ENCODE data around the gene NDST1.
A peak's percentile ranks its signal among the peaks of the same experiment; 100 is the strongest.

NDST1 gene

DNA sequence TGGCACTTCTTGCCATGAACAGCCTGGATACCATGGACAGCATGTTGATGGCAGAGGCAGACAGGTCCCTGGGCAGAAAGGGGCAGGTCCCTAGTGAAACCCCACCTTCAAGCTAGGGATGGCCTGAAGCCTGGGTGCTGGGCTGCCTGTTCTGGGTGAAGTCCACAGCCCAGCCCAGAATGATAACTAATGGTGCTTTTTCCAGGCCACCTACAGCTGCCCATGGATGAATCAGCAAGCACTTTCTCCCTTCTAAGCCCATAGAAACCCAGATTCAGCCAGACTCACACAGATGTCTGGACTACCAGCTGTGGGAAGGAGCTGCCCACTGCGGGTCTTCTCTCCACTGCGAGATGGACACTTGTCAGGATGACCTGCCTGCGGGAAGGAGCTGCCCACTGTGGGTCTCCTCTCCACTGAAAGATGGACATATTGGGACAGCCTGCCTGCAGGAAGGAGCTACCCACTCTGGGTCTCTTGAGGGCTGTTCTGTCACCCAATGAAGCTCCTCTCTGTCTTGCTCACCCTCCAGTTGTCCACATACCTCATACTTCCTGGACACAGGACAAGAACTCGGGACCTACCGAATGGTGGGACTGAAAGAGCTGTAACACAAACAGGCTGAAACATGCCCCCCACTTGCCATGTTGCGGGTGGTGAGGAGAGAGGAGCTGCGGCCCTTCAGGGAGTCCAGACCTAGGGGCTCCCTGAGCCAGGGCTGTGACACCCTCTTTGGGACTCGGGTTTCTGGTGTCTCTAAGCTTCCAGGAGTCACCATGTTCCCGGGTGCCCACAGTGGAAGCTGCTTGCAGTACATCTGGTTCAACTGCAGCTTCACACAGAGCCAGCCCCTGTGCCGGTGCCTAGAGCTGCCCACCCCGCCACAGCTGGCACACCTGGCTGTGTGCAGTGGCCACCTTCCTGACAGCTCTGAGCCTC is 71.8 kb downstream of the NDST1 start:
- H3K4me3 ChIP-seq (ENCODE audit: low read length in 2 of 2), result no peak overlapping the region
- H3K27ac ChIP-seq (ENCODE audit: low read length), result no peak overlapping the region
- H3K27me3 ChIP-seq (ENCODE audit: control insufficient read depth in 1 of 2, insufficient read depth in 2 of 2, low read length in 2 of 2), result no peaks in the 10 kb centered on the region
- H3K9me3 ChIP-seq (ENCODE audit: control insufficient read depth in 2 of 2, low read length in 2 of 2), result no peaks in the 10 kb centered on the region
- H3K36me3 ChIP-seq (ENCODE audit: control insufficient read depth in 2 of 2, insufficient read depth in 2 of 2, low read length in 2 of 2), result no peaks in the 10 kb centered on the region
- no peak overlapping the region for H3K9ac ChIP-seq (ENCODE audit: low read length in 2 of 2)
- peaks cover 8% of the 10 kb centered on the region for H3K4me1 ChIP-seq (ENCODE audit: control insufficient read depth, insufficient read depth, low read length)

DNA sequence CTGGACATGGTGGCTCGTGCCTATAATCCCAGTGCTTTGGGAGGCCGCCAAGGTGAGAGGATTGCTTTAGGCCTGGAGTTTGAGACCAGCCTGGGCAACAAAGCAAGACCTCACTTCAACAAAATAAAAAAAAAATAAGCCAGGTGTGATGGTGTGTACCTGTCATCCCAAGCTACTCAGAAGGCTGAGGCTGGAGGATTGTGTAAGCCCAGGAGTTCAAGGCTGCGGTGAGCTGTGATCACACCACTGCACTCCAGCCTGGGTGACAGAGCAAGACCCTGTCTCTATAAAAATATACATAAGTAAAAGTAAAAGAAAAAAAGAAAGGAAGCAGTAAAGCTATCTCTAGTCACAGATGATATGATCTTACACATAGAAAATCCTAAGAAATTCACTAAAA is 73.0 kb downstream of the NDST1 start:
- H3K9me3 ChIP-seq (ENCODE audit: control insufficient read depth in 2 of 2, low read length in 2 of 2), result no peaks in the 10 kb centered on the region
- H3K9ac ChIP-seq (ENCODE audit: low read length in 2 of 2), result no peak overlapping the region
- H3K4me1 ChIP-seq (ENCODE audit: control insufficient read depth, insufficient read depth, low read length), result peaks cover 8% of the 10 kb centered on the region
- H3K27me3 ChIP-seq (ENCODE audit: control insufficient read depth in 1 of 2, insufficient read depth in 2 of 2, low read length in 2 of 2), result no peaks in the 10 kb centered on the region
- no peak overlapping the region for H3K27ac ChIP-seq (ENCODE audit: low read length)
- H3K36me3 ChIP-seq (ENCODE audit: control insufficient read depth in 2 of 2, insufficient read depth in 2 of 2, low read length in 2 of 2), result no peaks in the 10 kb centered on the region
- no peak overlapping the region for H3K4me3 ChIP-seq (ENCODE audit: low read length in 2 of 2)

DNA sequence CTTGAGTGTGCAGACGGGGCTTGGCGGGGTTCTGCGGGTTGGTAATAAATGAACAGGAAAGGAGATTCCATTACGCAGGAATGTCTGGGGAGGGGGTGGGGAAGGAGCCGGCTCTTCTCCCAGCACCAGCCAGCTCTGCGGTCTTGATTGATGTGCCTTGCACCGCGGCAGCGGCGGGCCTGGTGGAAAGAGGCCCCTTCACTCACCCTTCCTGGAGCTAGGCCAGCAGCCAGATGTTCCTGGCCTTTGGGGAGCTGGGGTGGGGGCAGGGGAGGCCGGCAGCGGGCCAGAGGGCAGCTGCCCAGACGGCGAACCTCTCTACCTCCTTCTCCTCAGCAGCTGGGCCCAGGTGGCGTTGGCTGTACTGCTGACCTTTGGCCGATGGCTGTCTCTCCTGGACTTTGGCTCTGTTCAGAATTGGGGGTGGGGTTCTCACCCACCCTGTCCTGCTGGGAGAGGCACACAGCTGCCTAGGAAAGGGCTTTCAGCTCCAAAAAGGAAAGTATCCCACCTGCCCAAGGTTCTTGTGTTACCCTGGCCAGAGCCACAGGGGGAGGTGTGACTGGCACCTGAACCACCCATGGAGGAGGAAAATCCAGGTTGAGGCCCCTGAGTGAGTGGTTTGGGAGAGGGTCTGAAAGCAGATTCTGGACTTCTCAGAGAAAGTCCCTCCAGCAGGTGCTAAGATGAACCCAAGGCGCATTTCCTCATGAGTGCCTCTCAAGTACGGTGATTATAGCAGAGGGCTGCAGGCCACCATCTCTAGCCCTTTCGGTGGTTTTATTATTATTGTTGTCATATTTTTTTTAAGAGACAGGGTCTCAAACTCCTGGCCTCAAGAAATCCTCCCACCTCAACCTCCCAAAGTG is 74.5 kb downstream of the NDST1 start:
- Histone ChIP-seq H3K9ac (ENCODE audit: low read length in 2 of 2) (no peak overlapping the region), H3K27ac (ENCODE audit: low read length) (no peak overlapping the region), H3K4me1 (ENCODE audit: control insufficient read depth, insufficient read depth, low read length) (peaks cover 8% of the 10 kb centered on the region), H3K36me3 (ENCODE audit: control insufficient read depth in 2 of 2, insufficient read depth in 2 of 2, low read length in 2 of 2) (no peaks in the 10 kb centered on the region), H3K9me3 (ENCODE audit: control insufficient read depth in 2 of 2, low read length in 2 of 2) (no peaks in the 10 kb centered on the region), H3K27me3 (ENCODE audit: control insufficient read depth in 1 of 2, insufficient read depth in 2 of 2, low read length in 2 of 2) (no peaks in the 10 kb centered on the region), H3K4me3 (ENCODE audit: low read length in 2 of 2) (peak overlapping the region in 1 of 2 donors; percentile 8)

DNA sequence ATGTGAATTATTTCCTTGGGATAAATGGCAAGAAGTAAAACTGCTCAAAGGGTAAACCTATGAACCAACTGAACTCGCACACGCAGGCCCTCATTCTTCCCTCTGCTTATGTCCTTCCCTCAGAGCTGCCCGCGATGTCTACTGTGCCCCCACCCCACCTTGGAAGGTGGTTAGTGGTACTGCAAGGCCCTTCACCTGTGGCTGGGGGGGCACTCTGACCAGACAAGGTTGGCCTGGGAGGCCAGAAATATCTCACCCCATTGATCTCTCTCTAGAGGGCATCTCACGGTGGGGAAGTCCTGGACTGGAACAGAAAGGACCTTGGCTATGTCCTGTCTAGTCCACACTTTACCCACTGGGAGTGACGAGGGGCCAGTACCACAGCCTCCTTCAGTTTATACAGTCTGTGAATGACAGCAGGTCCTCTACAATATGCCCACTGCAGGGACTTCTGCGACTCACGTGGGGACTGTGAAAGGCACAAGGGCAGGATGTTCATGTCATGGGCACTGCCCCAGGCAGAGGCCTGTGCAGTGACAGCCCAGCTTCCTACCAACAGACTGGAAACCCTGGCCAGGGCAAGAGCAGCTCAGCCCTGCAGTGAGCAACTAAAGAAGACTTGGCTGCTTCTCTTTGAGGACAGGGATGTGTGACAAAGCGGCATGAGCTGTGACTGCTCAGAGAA is 75.8 kb downstream of the NDST1 start:
- H3K27ac ChIP-seq (ENCODE audit: low read length), result no peak overlapping the region
- no peaks in the 10 kb centered on the region for H3K9me3 ChIP-seq (ENCODE audit: control insufficient read depth in 2 of 2, low read length in 2 of 2)

DNA sequence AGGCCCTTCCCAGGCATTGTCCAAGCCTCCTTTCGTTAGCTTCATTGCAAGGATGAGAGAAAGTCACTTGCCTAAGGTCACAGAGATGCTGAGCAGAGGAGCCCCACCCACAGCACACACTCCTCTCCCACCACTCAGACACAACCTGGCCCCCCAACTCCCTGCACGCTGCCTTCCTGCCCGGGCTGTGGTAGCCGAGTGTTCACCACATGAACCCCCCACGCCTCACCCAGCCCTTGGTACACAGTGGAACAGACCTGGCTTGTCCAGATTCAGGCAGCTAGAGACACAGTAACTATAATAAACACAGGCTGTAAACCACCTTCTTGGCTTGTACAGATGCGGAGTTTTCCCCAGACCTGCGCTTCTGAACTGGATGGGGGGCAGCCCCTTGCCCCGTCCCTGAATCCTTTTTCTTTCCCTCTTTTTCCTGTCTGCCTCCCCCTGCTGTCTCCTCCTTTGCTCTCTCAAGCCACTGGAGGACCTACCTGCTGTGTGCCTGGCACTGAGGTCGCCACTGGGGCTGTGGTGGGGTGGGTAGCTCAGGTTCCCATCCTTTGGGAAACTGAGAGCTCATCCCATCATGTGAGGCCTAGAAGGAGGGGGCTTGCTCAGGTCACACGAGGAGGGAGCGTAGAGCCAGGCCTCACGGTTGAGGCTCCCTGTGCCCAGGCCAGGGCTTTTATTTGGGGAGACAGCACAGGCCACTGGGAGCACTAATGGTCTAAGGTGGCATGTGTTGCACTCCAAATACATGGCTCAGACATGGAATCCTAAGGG is 76.8 kb downstream of the NDST1 start:
- Histone ChIP-seq H3K4me1 (ENCODE audit: control insufficient read depth, insufficient read depth, low read length) (peaks cover 14% of the 10 kb centered on the region), H3K4me3 (ENCODE audit: low read length in 2 of 2) (no peak overlapping the region), H3K27me3 (ENCODE audit: control insufficient read depth in 1 of 2, insufficient read depth in 2 of 2, low read length in 2 of 2) (no peaks in the 10 kb centered on the region), H3K36me3 (ENCODE audit: control insufficient read depth in 2 of 2, insufficient read depth in 2 of 2, low read length in 2 of 2) (no peaks in the 10 kb centered on the region), H3K27ac (ENCODE audit: low read length) (no peak overlapping the region), H3K9me3 (ENCODE audit: control insufficient read depth in 2 of 2, low read length in 2 of 2) (no peaks in the 10 kb centered on the region), H3K9ac (ENCODE audit: low read length in 2 of 2) (no peak overlapping the region)

More for the DNA sequence above, 75.8 kb downstream of the NDST1 start:
- H3K4me1 ChIP-seq (ENCODE audit: control insufficient read depth, insufficient read depth, low read length), result peaks cover 8% of the 10 kb centered on the region
- no peaks in the 10 kb centered on the region for H3K27me3 ChIP-seq (ENCODE audit: control insufficient read depth in 1 of 2, insufficient read depth in 2 of 2, low read length in 2 of 2)
- H3K36me3 ChIP-seq (ENCODE audit: control insufficient read depth in 2 of 2, insufficient read depth in 2 of 2, low read length in 2 of 2), result no peaks in the 10 kb centered on the region
- no peak overlapping the region for H3K9ac ChIP-seq (ENCODE audit: low read length in 2 of 2)
- no peak overlapping the region for H3K4me3 ChIP-seq (ENCODE audit: low read length in 2 of 2)

DNA sequence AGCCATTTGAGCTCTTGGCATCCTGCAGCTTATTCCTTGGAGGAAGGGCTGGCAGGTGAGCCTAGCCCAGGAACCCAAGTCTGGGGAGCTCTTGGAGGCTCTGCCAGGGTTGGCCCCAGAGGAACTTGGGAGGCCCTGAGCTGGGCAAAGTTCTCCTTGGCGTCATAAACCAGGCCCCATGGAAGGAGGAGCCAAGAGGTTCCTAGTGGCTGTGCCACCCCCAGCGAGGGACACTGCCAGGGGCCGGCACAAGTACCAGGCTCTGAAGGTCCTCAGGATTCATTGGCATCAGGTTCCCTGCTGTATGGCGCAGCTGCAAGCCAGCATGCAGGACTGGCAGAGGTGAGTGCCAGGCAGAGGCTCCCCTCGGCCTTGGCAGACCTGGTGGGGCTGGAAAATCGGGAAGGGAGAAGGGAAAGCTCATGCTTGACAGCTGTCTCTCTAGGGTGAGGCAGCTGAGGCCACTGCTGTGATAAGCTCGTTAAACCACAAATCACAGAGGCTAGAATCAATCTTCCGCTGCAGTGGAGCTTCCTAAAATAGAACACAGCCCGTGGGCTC is 77.9 kb downstream of the NDST1 start:
- no peaks in the 10 kb centered on the region for H3K27me3 ChIP-seq (ENCODE audit: control insufficient read depth in 1 of 2, insufficient read depth in 2 of 2, low read length in 2 of 2)
- H3K27ac ChIP-seq (ENCODE audit: low read length), result no peak overlapping the region
- H3K4me3 ChIP-seq (ENCODE audit: low read length in 2 of 2), result no peak overlapping the region
- H3K9ac ChIP-seq (ENCODE audit: low read length in 2 of 2), result no peak overlapping the region
- H3K9me3 ChIP-seq (ENCODE audit: control insufficient read depth in 2 of 2, low read length in 2 of 2), result no peaks in the 10 kb centered on the region
- H3K4me1 ChIP-seq (ENCODE audit: control insufficient read depth, insufficient read depth, low read length), result peaks cover 24% of the 10 kb centered on the region
- no peaks in the 10 kb centered on the region for H3K36me3 ChIP-seq (ENCODE audit: control insufficient read depth in 2 of 2, insufficient read depth in 2 of 2, low read length in 2 of 2)

DNA sequence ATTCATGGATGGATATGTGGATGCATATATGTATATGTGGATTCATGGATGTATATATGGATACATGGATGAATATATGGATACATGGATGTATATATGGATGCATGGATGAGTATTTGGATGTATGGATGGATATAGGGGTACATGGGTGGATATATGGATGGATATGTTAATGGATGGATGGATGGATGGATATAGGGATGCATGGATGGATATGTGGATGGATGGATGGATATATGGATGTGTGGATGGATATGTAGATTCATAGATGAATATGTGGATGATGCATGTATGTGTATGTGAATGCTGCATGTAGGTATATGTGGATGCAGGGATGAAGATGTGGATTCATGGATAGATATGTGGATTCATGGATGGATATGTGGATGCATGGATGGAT is 79.1 kb downstream of the NDST1 start:
- Histone ChIP-seq H3K9me3 (ENCODE audit: control insufficient read depth in 2 of 2, low read length in 2 of 2) (no peaks in the 10 kb centered on the region), H3K27ac (ENCODE audit: low read length) (no peak overlapping the region), H3K4me1 (ENCODE audit: control insufficient read depth, insufficient read depth, low read length) (peaks cover 31% of the 10 kb centered on the region), H3K4me3 (ENCODE audit: low read length in 2 of 2) (no peak overlapping the region), H3K36me3 (ENCODE audit: control insufficient read depth in 2 of 2, insufficient read depth in 2 of 2, low read length in 2 of 2) (no peaks in the 10 kb centered on the region), H3K9ac (ENCODE audit: low read length in 2 of 2) (no peak overlapping the region), H3K27me3 (ENCODE audit: control insufficient read depth in 1 of 2, insufficient read depth in 2 of 2, low read length in 2 of 2) (no peaks in the 10 kb centered on the region)

DNA sequence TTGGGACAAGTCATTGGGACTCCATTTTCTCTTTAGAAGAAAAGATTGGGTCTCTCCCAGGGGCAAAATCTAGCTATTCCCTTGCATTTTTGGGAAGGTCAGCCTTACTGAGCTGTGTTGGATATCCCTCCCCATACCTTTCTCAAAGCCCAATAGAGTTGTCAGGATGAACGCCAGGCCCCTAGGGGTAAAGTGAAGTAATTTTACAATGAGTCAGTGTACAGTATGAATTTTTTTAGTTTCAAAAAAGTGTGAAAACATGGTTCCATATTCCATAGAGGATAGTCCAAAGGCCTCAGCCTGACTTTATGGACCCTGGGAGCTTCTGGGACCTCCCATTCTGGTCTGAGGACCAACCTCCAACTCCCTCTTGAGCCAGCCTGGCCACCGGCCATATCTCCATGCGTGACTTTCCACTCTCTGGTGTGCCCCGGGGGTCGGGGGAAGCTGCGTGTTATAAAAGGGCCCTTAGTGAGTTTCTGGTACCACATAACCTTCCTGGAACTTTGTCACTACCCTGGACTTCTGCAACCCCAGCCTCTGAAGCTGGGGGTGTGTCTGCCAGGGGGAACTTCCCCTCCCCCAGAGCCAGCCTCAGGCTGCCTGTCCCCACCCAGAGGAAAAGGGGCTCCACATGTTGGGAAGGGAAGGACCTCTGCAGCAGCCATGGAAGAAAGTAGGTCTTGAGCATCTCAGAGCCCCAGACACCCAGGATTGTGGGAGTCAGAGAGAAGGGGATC is 80.1 kb downstream of the NDST1 start:
- Histone ChIP-seq H3K9me3 (ENCODE audit: control insufficient read depth in 2 of 2, low read length in 2 of 2) (no peaks in the 10 kb centered on the region), H3K36me3 (ENCODE audit: control insufficient read depth in 2 of 2, insufficient read depth in 2 of 2, low read length in 2 of 2) (no peaks in the 10 kb centered on the region), H3K4me1 (ENCODE audit: control insufficient read depth, insufficient read depth, low read length) (peaks cover 26% of the 10 kb centered on the region), H3K9ac (ENCODE audit: low read length in 2 of 2) (no peak overlapping the region), H3K4me3 (ENCODE audit: low read length in 2 of 2) (no peak overlapping the region), H3K27ac (ENCODE audit: low read length) (no peak overlapping the region), H3K27me3 (ENCODE audit: control insufficient read depth in 1 of 2, insufficient read depth in 2 of 2, low read length in 2 of 2) (no peaks in the 10 kb centered on the region)

DNA sequence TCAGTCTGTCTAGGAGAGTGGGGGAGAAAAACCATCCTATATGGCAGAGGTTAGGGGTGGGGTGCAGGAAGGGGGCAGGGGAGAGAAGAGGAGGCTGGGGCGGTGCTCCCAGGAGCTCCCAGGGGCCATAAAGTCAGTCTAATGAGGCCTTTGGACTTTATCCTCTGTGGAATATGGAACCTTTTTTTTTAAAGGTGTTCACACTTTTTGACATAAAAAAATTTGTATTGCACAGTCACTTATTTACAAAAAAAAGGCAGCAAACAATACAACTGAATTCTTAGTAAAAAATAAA is 80.6 kb downstream of the NDST1 start:
- no peaks in the 10 kb centered on the region for H3K9me3 ChIP-seq (ENCODE audit: control insufficient read depth in 2 of 2, low read length in 2 of 2)
- H3K27ac ChIP-seq (ENCODE audit: low read length), result no peak overlapping the region
- no peaks in the 10 kb centered on the region for H3K27me3 ChIP-seq (ENCODE audit: control insufficient read depth in 1 of 2, insufficient read depth in 2 of 2, low read length in 2 of 2)
- no peak overlapping the region for H3K4me3 ChIP-seq (ENCODE audit: low read length in 2 of 2)
- peaks cover 29% of the 10 kb centered on the region for H3K4me1 ChIP-seq (ENCODE audit: control insufficient read depth, insufficient read depth, low read length)
- H3K36me3 ChIP-seq (ENCODE audit: control insufficient read depth in 2 of 2, insufficient read depth in 2 of 2, low read length in 2 of 2), result no peaks in the 10 kb centered on the region
- H3K9ac ChIP-seq (ENCODE audit: low read length in 2 of 2), result no peak overlapping the region

Measured in stomach smooth muscle (tissue), 2 donors.